Cardiac muscle cell (in vitro differentiated cells and primary cell): Measurements from ENCODE around the gene DLGAP1. TPM values are rescaled to one million over a fixed set of nuclear protein-coding genes. Genes with fewer than 3 reads are reported as not detected.
"Not testable (repeated sequence)": the region's sequence is repeated elsewhere in the genome, so short reads cannot be mapped to it uniquely, and the experiment has no call there.

Experiments used
- DNase-seq, 2 donors: peaks; one replicate each; pipeline versions ENCODE4 v3.0.0 to v3.0.0-alpha.2; 2010 to 2017; ENCODE audit warnings: low read depth in 1 of 2, low spot score in 1 of 2
- H3K27ac ChIP-seq: fragments of 200-600 bp; sonication (generic); 2 replicates; pipeline ENCODE4 v1.5.1; 2016
- H3K27me3 ChIP-seq: fragments of 200-600 bp; sonication (generic); 2 replicates; pipeline ENCODE4 v1.6.0; 2016; ENCODE audit warnings: control low read depth
- H3K36me3 ChIP-seq: fragments of 200-600 bp; sonication (generic); 2 replicates; pipeline ENCODE4 v1.5.1; 2016; ENCODE audit warnings: control low read depth
- H3K4me1 ChIP-seq: fragments of 200-600 bp; sonication (generic); 2 replicates; pipeline ENCODE4 v1.8.1; 2017; ENCODE audit warnings: low read depth, mild to moderate bottlenecking, mixed run types
- H3K4me3 ChIP-seq: fragments of 200-600 bp; sonication (generic); 2 replicates; pipeline ENCODE4 v1.5.1; 2016; ENCODE audit warnings: mild to moderate bottlenecking
- H3K9me3 ChIP-seq: fragments of 200-600 bp; sonication (generic); 2 replicates; pipeline ENCODE4 v1.5.1; 2017; ENCODE audit warnings: low read depth, mild to moderate bottlenecking, control low read depth
- polyA plus RNA-seq: library from polyadenylated mRNA; unstranded; fragments of >200 nt; fragmentation: Nextera tagmentation; extraction: Ambion mirVana; gene quantifications from 2 replicates; pipeline ENCODE4 v1.2.1, GENCODE V29; 2016
- total RNA-seq: library from RNA; depleted of rRNA; stranded (reverse); fragments of >200 nt; gene quantifications from 2 replicates; pipeline ENCODE4 v1.2.3, GENCODE V29; 2016
- TF ChIP-seq, protein P1 (sequence below): IDR thresholded peaks from 2 replicates; pipeline ENCODE4 v1.5.1; 2012; ENCODE audit warnings: low read depth, mild to moderate bottlenecking, low read length

DLGAP1 gene
- total and polyA plus RNA-seq, 2 experiments from 2014 or later, result 2.5 to 7.9 TPM

DNA sequence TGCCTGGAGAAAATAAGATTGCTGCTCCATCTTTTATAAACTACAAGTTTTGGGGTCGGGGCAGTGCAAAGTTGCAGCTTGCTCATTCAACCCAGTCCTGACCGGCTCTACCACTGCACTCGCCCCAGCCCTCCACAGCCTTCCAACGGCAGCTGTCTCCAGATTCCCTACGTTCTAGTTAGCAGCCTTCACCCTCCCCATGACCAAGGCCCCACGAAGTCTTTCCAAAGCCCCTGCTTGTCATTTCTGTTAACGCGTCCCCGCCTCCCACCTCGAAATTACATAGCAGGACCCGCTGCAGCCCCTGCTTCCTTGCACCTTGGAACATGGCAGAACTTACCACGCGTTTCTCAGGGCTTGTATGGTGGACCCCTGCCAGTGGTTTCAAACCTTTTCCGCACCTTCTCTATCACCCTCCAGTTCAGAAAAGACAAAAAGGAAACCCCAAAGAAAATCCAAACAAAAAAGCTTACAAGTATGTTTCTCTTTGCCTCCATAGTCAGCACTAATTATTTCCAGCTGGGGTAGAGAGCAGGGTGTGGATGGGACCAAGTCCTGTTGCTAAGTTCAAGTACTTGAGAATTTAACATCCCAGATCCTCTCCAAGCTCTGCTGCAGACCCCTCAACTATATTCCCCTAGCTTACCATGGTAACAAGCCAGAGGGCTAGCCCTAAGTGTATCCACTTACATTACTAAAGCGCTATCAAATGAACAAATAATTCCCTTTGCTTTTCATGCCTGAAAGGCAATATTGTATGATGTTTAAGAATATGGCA, 843.6 kb downstream of the DLGAP1 start:
- H3K27ac ChIP-seq, result no peak overlapping the region
- peak in 1 of 2 donors; percentile 29 for DNase-seq
- no peaks in the 10 kb centered on the region for H3K9me3 ChIP-seq
- H3K27me3 ChIP-seq, result no peaks in the 10 kb centered on the region
- no peak overlapping the region for H3K4me3 ChIP-seq
- H3K4me1 ChIP-seq, result peaks cover 11% of the 10 kb centered on the region
- no peaks in the 10 kb centered on the region for H3K36me3 ChIP-seq
- TF ChIP-seq, protein P1, sequence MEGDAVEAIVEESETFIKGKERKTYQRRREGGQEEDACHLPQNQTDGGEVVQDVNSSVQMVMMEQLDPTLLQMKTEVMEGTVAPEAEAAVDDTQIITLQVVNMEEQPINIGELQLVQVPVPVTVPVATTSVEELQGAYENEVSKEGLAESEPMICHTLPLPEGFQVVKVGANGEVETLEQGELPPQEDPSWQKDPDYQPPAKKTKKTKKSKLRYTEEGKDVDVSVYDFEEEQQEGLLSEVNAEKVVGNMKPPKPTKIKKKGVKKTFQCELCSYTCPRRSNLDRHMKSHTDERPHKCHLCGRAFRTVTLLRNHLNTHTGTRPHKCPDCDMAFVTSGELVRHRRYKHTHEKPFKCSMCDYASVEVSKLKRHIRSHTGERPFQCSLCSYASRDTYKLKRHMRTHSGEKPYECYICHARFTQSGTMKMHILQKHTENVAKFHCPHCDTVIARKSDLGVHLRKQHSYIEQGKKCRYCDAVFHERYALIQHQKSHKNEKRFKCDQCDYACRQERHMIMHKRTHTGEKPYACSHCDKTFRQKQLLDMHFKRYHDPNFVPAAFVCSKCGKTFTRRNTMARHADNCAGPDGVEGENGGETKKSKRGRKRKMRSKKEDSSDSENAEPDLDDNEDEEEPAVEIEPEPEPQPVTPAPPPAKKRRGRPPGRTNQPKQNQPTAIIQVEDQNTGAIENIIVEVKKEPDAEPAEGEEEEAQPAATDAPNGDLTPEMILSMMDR, result no peak

DNA sequence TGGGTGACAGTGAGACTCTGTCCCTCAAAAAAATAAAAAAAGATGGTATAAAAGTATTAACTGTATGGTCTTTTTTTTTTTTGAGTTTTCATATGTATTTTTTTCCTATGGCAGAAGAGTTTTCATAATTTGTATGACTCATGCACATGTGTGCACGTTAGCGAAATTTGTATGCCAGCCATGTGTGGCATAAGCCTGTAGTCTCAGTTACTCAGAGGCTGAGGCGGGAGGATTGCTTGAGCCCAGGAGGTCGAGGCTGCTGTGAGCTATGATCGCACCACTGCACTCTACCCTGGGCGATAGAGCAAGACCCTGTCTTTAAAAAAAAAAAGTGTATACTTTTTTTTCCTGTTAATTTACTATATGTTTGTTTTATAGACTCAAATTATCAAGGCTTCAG, 844.3 kb downstream of the DLGAP1 start:
- Histone ChIP-seq H3K4me1 (peaks cover 17% of the 10 kb centered on the region), H3K4me3 (no peak overlapping the region), H3K9me3 (no peaks in the 10 kb centered on the region), H3K27me3 (no peaks in the 10 kb centered on the region), H3K27ac (no peak overlapping the region), H3K36me3 (no peaks in the 10 kb centered on the region)
- DNase-seq, result peak in 1 of 2 donors; percentile 29
- TF ChIP-seq, protein P1, result no peak

DNA sequence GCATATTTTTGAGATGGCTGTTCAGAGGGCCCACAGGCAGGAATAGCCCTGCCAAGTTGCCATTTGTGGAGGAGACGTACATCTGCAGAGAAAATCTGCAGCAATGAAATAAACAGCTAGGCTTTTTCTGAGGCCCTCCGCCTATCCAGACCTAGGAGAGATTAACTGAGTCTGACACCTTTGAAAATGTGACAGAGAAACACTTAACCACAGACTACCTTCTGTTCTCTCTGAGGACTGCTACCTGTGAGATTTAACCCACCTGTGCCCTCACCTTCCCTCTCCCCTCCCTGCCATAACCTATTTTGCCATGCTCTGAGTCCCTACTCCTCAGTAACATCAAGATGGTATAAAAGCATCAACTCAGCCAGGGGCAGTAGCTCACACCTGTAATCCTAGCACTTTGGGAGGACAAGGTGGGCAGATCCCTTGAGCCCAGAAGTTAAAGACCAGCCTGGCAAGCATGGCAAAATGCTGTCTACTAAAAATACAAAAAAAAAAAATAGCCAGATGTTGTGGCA, 844.9 kb downstream of the DLGAP1 start:
- TF ChIP-seq, protein P1, result no peak
- Histone ChIP-seq H3K27ac (no peak overlapping the region), H3K36me3 (no peaks in the 10 kb centered on the region)

DNA sequence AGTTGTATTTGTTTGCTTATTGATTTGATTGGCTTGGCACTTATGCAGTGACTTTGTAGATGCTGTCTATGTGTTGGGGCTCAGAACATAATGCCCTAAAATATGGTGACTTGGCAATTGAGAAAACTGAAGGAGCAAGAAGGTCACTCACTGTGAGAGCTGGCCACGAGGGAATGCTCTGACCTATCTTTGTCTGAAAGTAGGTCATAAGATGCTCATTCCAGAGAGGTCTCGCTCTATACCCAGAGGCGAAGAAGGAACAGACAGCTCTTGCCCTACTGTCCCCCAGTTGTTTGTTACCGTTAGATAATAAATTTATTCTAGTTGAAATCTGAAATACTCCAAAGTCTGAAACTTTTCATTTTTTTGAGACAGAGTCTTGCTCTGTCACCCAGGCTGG, 846.6 kb downstream of the DLGAP1 start:
- no peak overlapping the region for H3K27ac ChIP-seq
- no peak overlapping the region for H3K4me3 ChIP-seq
- no peaks in the 10 kb centered on the region for H3K27me3 ChIP-seq
- H3K9me3 ChIP-seq, result no peaks in the 10 kb centered on the region
- no peak for DNase-seq
- H3K4me1 ChIP-seq, result peaks cover 31% of the 10 kb centered on the region
- TF ChIP-seq, protein P1, result no peak
- no peaks in the 10 kb centered on the region for H3K36me3 ChIP-seq

More for the DNA sequence above, 844.9 kb downstream of the DLGAP1 start:
- Histone ChIP-seq H3K27me3 (no peaks in the 10 kb centered on the region), H3K4me1 (peaks cover 17% of the 10 kb centered on the region), H3K4me3 (no peak overlapping the region), H3K9me3 (no peaks in the 10 kb centered on the region)
- no peak for DNase-seq

DNA sequence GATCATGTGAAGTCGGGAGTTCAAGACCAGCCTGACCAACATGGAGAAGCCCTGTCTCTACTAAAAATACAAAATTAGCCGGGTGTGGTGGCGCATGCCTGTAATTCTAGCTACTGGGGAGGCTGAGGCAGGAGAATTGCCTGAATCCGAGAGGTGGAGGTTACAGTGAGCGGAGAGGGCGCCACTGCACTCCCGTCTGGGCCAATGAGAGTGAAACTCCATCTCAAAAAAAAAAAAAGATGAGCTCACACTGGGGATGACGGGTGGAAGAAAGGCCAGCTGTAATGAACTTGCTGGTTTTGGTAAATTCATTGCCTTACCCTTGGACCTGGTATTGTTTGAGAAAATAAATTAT, 847.0 kb downstream of the DLGAP1 start:
- H3K36me3 ChIP-seq, H3K27me3 ChIP-seq, H3K27ac ChIP-seq, H3K9me3 ChIP-seq, H3K4me3 ChIP-seq, DNase-seq: not testable (repeated sequence)
- peaks cover 35% of the 10 kb centered on the region for H3K4me1 ChIP-seq

DNA sequence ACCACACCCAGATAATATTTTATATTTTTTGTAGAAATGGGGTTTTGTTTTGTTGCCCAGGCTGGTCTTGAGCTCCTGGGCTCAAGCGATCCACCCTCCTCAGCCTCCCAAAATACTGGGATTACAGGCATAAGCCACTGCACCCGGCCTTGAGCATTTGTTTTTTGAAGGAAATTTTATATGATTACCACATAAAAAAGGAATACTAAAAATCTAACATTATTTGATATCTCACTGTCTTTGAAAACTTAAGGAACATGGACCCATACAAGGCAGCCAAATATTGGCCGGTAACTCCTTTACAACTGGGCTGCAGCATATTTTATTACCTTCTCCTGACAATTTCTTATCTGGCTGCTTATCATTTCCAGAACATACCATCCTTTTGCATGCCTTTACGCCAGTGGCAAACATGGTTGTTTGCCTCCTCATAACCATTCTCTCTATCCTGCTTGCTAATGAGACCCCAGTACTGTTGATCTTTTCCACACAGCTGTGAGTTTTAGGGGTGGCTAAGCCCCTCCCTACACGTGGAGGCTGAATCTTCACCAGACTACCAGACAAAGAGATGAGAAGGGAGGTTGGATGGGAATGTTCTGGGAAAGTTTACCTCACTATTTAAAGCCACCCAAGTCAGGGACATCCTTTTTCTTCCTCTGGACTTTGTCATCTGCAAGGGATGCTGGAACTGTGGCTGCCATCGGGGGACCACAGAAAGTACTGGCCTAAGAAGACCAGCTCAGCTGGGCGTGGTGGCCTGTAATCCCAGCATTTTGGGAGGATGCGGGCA, 847.6 kb downstream of the DLGAP1 start:
- DNase-seq, result no peak
- Histone ChIP-seq H3K4me3 (no peak overlapping the region), H3K4me1 (peaks cover 37% of the 10 kb centered on the region), H3K36me3 (no peaks in the 10 kb centered on the region), H3K27ac (peak overlapping the region; percentile 91), H3K27me3 (no peaks in the 10 kb centered on the region), H3K9me3 (no peaks in the 10 kb centered on the region)
- TF ChIP-seq, protein P1, result no peak

DNA sequence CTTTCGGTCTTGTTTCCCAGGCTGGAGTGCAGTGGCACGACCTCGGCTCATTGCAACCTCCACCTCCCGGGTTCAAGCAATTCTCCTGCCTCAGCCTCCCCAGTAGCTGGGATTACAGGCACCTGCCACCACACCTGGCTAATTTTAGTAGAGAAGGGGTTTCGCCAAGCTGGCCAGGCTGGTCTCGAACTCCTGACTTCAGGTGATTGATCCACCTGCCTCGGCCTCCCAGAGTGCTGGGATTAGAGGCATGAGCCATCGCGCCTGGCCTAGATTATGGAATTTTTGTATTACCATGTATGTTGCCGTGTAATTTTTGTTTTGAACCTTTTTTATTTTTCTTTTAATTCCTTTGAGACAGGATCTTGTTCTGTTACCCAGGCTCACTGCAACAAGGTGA, 848.2 kb downstream of the DLGAP1 start:
- H3K4me3 ChIP-seq, H3K9me3 ChIP-seq, H3K27me3 ChIP-seq, H3K36me3 ChIP-seq, DNase-seq: not testable (repeated sequence)
- peak overlapping the region; percentile 91 for H3K27ac ChIP-seq
- peaks cover 37% of the 10 kb centered on the region for H3K4me1 ChIP-seq
